HCT116 (cell line): ENCODE data around the gene CCDC192. TPM values are rescaled to one million over a fixed set of nuclear protein-coding genes. Genes with fewer than 3 reads are reported as not detected.
"Not testable (repeated sequence)": the region's sequence is repeated elsewhere in the genome, so short reads cannot be mapped to it uniquely, and the experiment has no call there.

Source experiments
- ATAC-seq: fragments of 200-7000 bp; cut with Tn5 transposase; 2 replicates; pipeline ENCODE4 v1.9.1; 2020; ENCODE audit warnings: mild to moderate bottlenecking, moderate library complexity
- BruUV-seq: library from RNA; stranded (reverse); fragments of 400-500 nt; replicated peaks from 2 replicates; lab custom pipeline; 2021; lab: Mats Ljungman, UMichigan
- CTCF ChIA-PET: fragments of 300-600 bp; sonication (Branson Sonifier 250); formaldehyde crosslinking; loops from one replicate; lab custom pipeline; 2021; ENCODE audit warnings: antibody characterized with exemption; lab: Charles Lee
- POLR2A ChIA-PET: fragments of 300-600, 350-600 bp; sonication (Branson Sonifier 250); formaldehyde crosslinking; loops from one replicate; lab custom pipeline; 2021; ENCODE audit warnings: antibody characterized with exemption; lab: Charles Lee
- RAD21 ChIA-PET, 2 experiments: fragments of 300-600 bp; sonication (Branson Sonifier 250); formaldehyde crosslinking; loops; one replicate each; lab custom pipeline; 2023; ENCODE audit warnings: low total read pairs in 2 of 2; ENCODE audit not compliant: uncharacterized antibody in 2 of 2, unreplicated experiment in 2 of 2, low non-redundant PET in 1 of 2; lab: Charles Lee
- DNase-seq: peaks from one replicate; pipeline ENCODE4 v3.0.0-alpha.2; 2010; ENCODE audit warnings: low read depth, low spot score
- H2AFZ ChIP-seq: fragments of 200-600 bp; shearing (Covaris generic), sonication (generic); 2 replicates; pipeline ENCODE4 v1.6.1; 2017; ENCODE audit warnings: low read depth, mixed run types, mixed read lengths, antibody characterized with exemption, low read length; ENCODE audit not compliant: poor library complexity, severe bottlenecking
- H3K27ac ChIP-seq: 2 replicates; pipeline ENCODE4 v1.5.1; 2012; ENCODE audit warnings: low read depth, low read length
- H3K27me3 ChIP-seq: fragments of 200-600 bp; sonication (generic); 2 replicates; pipeline ENCODE4 v1.6.1; 2016; ENCODE audit warnings: mixed run types, low read length, mixed read lengths; ENCODE audit not compliant: insufficient read depth
- H3K36me3 ChIP-seq, 2 experiments: fragments of 200-500 bp in 1 of 2; fragments of 200-600 bp in 1 of 2; sonication (Bioruptor generic) in 1 of 2; sonication (generic) in 1 of 2; 2 replicates each; pipeline versions ENCODE4 v1.5.1 to v1.6.1; 2014 to 2016; ENCODE audit warnings: low read length in 2 of 2, inconsistent platforms in 1 of 2, mixed read lengths in 1 of 2, mixed run types in 1 of 2; ENCODE audit not compliant: insufficient read depth in 2 of 2, control insufficient read depth in 1 of 2
- H3K4me1 ChIP-seq, 2 experiments: fragments of 200-600 bp in 1 of 2; sonication (generic) in 1 of 2; 2 replicates each; pipeline versions ENCODE4 v1.5.1 to v1.6.1; 2012 to 2017; ENCODE audit warnings: low read length in 2 of 2, inconsistent platforms in 1 of 2, mild to moderate bottlenecking in 1 of 2, mixed read lengths in 1 of 2, mixed run types in 1 of 2, moderate library complexity in 1 of 2; ENCODE audit not compliant: insufficient read depth in 2 of 2, control insufficient read depth in 1 of 2
- H3K4me2 ChIP-seq: fragments of 200-600 bp; sonication (generic); 2 replicates; pipeline ENCODE4 v1.6.1; 2017; ENCODE audit warnings: mixed run types, low read length, mixed read lengths
- H3K4me3 ChIP-seq, 2 experiments: fragments of 200-600 bp in 1 of 2; sonication (generic) in 1 of 2; replicated peaks in 1 of 2; 2 replicates each; pipeline ENCODE4 v1.5.1; 2011 to 2016; ENCODE audit warnings: low read length in 2 of 2, control low read depth in 1 of 2, low read depth in 1 of 2, mild to moderate bottlenecking in 1 of 2, mixed read lengths in 1 of 2, mixed run types in 1 of 2
- H3K79me2 ChIP-seq: fragments of 200-600 bp; sonication (generic); 2 replicates; pipeline ENCODE4 v1.6.1; 2017; ENCODE audit warnings: mild to moderate bottlenecking, mixed run types, low read length, moderate library complexity, mixed read lengths; ENCODE audit not compliant: insufficient read depth
- H3K9ac ChIP-seq: fragments of 200-600 bp; sonication (generic); 2 replicates; pipeline ENCODE4 v1.6.1; 2016; ENCODE audit warnings: low read length, mixed read lengths
- H3K9me2 ChIP-seq: fragments of 200-600 bp; sonication (generic), shearing (Covaris generic); 2 replicates; pipeline ENCODE4 v1.6.1; 2017; ENCODE audit warnings: mixed run types, mild to moderate bottlenecking, moderate library complexity; ENCODE audit not compliant: insufficient read depth
- H3K9me3 ChIP-seq, 2 experiments: fragments of 200-500 bp in 1 of 2; fragments of 200-600 bp in 1 of 2; sonication (Bioruptor generic) in 1 of 2; sonication (generic) in 1 of 2; 2 replicates each; pipeline ENCODE4 v1.6.1; 2014 to 2017; ENCODE audit warnings: low read length in 2 of 2, mixed read lengths in 2 of 2, inconsistent platforms in 1 of 2, low read depth in 1 of 2, mild to moderate bottlenecking in 1 of 2, mixed run types in 1 of 2, moderate library complexity in 1 of 2; ENCODE audit not compliant: control insufficient read depth in 1 of 2, insufficient read depth in 1 of 2
- H4K20me1 ChIP-seq: fragments of 200-600 bp; sonication (generic), shearing (Covaris generic); 2 replicates; pipeline ENCODE4 v1.6.1; 2017; ENCODE audit warnings: mixed run types, mild to moderate bottlenecking, moderate library complexity; ENCODE audit not compliant: insufficient read depth
- FOSL1 ChIP-seq: IDR thresholded peaks from 2 replicates; pipeline ENCODE4 v1.6.1; 2012; ENCODE audit warnings: low read depth
- MAX ChIP-seq: IDR thresholded peaks from 2 replicates; pipeline ENCODE4 v1.6.1; 2012
- intact Hi-C: fragments of 100-400 bp; cut with micrococcal nuclease; formaldehyde crosslinking; loops from 2 replicates; pipeline ENCODE4 v1.10.0; 2022
- total RNA-seq: library from RNA; stranded (reverse); gene quantifications from one replicate; pipeline ENCODE4 v1.2.1, GENCODE V29; 2021; ENCODE audit not compliant: unreplicated experiment

The CCDC192 gene
- total RNA-seq, 1 experiment from 2014 or later: not detected

GRCh38 chr5:127732963-127733362 lies 29.8 kb downstream of the CCDC192 start:
- no peaks in the 10 kb centered on the region for H3K9me2 ChIP-seq
- POLR2A ChIA-PET: no interaction called here
- H3K4me2 ChIP-seq: no peak overlapping the region
- no peaks in the 10 kb centered on the region for H3K27me3 ChIP-seq
- RAD21 ChIA-PET: no interaction called here
- TF ChIP-seq FOSL1: no peak
- TF ChIP-seq MAX: no peak
- TF ChIP-seq, all 23 proteins: peak for 0
- Histone ChIP-seq H2AFZ (no peak overlapping the region), H3K9me3 (no peaks in the 10 kb centered on the region), H3K4me3 (no peak overlapping the region), H3K36me3 (no peaks in the 10 kb centered on the region), H3K9ac (no peak overlapping the region), H3K4me1 (no peaks in the 10 kb centered on the region), H4K20me1 (no peaks in the 10 kb centered on the region), H3K27ac (no peak overlapping the region), H3K79me2 (no peaks in the 10 kb centered on the region)
- intact Hi-C loops: no loop called here
- DNase-seq (no peak), ATAC-seq (no peak)
- BruUV-seq: no TSS peak
- CTCF ChIA-PET: no interaction called here

DNA sequence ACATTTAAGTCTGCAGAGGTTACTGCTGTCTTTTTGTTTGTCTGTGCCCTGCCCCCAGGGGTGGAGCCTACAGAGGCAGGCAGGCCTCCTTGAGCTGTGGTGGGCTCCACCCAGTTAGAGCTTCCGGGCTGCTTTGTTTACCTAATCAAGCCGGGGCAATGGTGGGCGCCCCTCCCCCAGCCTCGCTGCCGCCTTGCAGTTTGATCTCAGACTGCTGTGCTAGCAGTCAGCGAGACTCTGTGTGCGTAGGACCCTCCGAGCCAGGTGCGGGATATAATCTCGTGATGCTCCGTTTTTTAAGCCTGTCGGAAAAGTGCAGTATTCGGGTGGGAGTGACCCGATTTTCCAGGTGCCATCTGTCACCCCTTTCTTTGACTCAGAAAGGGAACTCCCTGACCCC lies 36.2 kb downstream of the CCDC192 start:
- H4K20me1 ChIP-seq, H3K4me3 ChIP-seq, BruUV-seq, intact Hi-C loops, H3K9me2 ChIP-seq, ATAC-seq, POLR2A ChIA-PET, H3K9ac ChIP-seq, H2AFZ ChIP-seq, H3K27me3 ChIP-seq, DNase-seq, CTCF ChIA-PET, H3K4me2 ChIP-seq, H3K9me3 ChIP-seq, H3K27ac ChIP-seq, H3K4me1 ChIP-seq, H3K36me3 ChIP-seq, RAD21 ChIA-PET, H3K79me2 ChIP-seq: not testable (repeated sequence)
